22Rv1 (cell line): ENCODE results near the gene PLXNC1.

Source experiments
- H3K27ac ChIP-seq: fragments of 450-650 bp; 2 replicates; pipeline ENCODE4 v1.5.1; 2017
- CTCF ChIP-seq: fragments of 450-650 bp; IDR thresholded peaks from 2 replicates; pipeline ENCODE4 v1.5.1; 2017; ENCODE audit warnings: mild to moderate bottlenecking
- ZFX ChIP-seq: fragments of 450-650 bp; IDR thresholded peaks from 2 replicates; pipeline ENCODE4 v1.6.1; 2017; ENCODE audit warnings: antibody characterized with exemption, borderline replicate concordance

PLXNC1 gene

GRCh38 chr12:94149119-94149780 lies 873 bp downstream of the PLXNC1 start:
- TF ChIP-seq CTCF: peak; percentile 48
- no peak for TF ChIP-seq ZFX
- H3K27ac ChIP-seq: no peak overlapping the region

GRCh38 chr12:94149781-94150239 lies 1.4 kb downstream of the PLXNC1 start:
- TF ChIP-seq CTCF: no peak
- no peak for TF ChIP-seq ZFX
- no peak overlapping the region for H3K27ac ChIP-seq

GRCh38 chr12:94150240-94151121 lies 2.1 kb downstream of the PLXNC1 start:
- no peak for TF ChIP-seq CTCF
- TF ChIP-seq ZFX: no peak
- no peak overlapping the region for H3K27ac ChIP-seq

- no peak overlapping the region for H3K27ac ChIP-seq
- no peak for TF ChIP-seq CTCF
- TF ChIP-seq ZFX: no peak
Measured at GRCh38 chr12:94151582-94151981, 3.2 kb downstream of the PLXNC1 start.

GRCh38 chr12:94152292-94153078 lies 4.1 kb downstream of the PLXNC1 start:
- TF ChIP-seq ZFX (no peak), CTCF (no peak)
- no peak overlapping the region for H3K27ac ChIP-seq

GRCh38 chr12:94157181-94157580 lies 8.8 kb downstream of the PLXNC1 start:
- no peak overlapping the region for H3K27ac ChIP-seq
- TF ChIP-seq ZFX (no peak), CTCF (no peak)
